Upper lobe of left lung (tissue), 6 donors: ENCODE measurements around the gene PNCK. TPM values are rescaled to one million over a fixed set of nuclear protein-coding genes. Genes with fewer than 3 reads are reported as not detected.
"Not testable (repeated sequence)": the region's sequence is repeated elsewhere in the genome, so short reads cannot be mapped to it uniquely, and the experiment has no call there.

ENCODE experiments used
- ATAC-seq, 2 donors: fragments of 200-7000 bp; cut with Tn5 transposase; one replicate each; pipeline ENCODE4 v1.9.1; 2022; ENCODE audit warnings: mild to moderate bottlenecking in 2 of 2, moderate library complexity in 2 of 2; ENCODE audit not compliant: low FRiP score in 2 of 2
- DNase-seq, 2 donors: peaks; one replicate each; pipeline ENCODE4 v3.0.0-alpha.2; 2019 to 2020
- H3K27ac ChIP-seq, 4 donors: fragments of 200-600 bp; sonication (generic); one replicate each; pipeline ENCODE4 v1.5.1; 2016 to 2019
- H3K27me3 ChIP-seq, 4 donors: fragments of 200-600 bp; sonication (generic); one replicate each; pipeline ENCODE4 v1.5.1; 2017 to 2019
- H3K36me3 ChIP-seq, 4 donors: fragments of 200-600 bp; sonication (generic); one replicate each; pipeline ENCODE4 v1.5.1; 2016 to 2019
- H3K4me1 ChIP-seq, 4 donors: fragments of 200-600 bp; sonication (generic); one replicate each; pipeline ENCODE4 v1.5.1; 2018 to 2019
- H3K4me3 ChIP-seq, 4 donors: fragments of 200-600 bp; sonication (generic); one replicate each; pipeline ENCODE4 v1.5.1; 2017 to 2019; ENCODE audit warnings: mild to moderate bottlenecking in 2 of 4, moderate library complexity in 1 of 4
- H3K9me3 ChIP-seq, 4 donors: fragments of 200-600 bp; sonication (generic); one replicate each; pipeline ENCODE4 v1.5.1; 2018 to 2019
- EP300 ChIP-seq, 4 donors: sonication (generic); formaldehyde crosslinking; IDR thresholded peaks; one replicate each; pipeline ENCODE4 v1.5.1; 2017; ENCODE audit warnings: antibody characterized with exemption in 4 of 4, control low read depth in 2 of 4
- POLR2A ChIP-seq, 4 donors: fragments of 450-650 bp; IDR thresholded peaks; one replicate each; pipeline ENCODE4 v1.5.1; 2016 to 2017; ENCODE audit warnings: antibody characterized with exemption in 4 of 4, mild to moderate bottlenecking in 2 of 4
- POLR2AphosphoS5 ChIP-seq, 2 donors: sonication (generic); formaldehyde crosslinking; IDR thresholded peaks; one replicate each; pipeline ENCODE4 v1.5.1; 2017; ENCODE audit warnings: antibody characterized with exemption in 2 of 2
- WGBS, 2 donors: methylation state at CpG; one replicate each; pipeline ENCODE4 v1.1.5; 2017 to 2018; 5-methylcytosine and 5-hydroxymethylcytosine counted together
- total RNA-seq, 6 donors: library from RNA; depleted of rRNA in 4 of 6; stranded (reverse); fragments of >200 nt in 4 of 6; gene quantifications; one replicate each; pipeline versions ENCODE4 v1.1.0 to v1.2.1, GENCODE V29; 2016 to 2021
- TF ChIP-seq, protein P1 (sequence below), 6 experiments: fragments of 450-650 bp in 4 of 6; fragments of 200-600 bp in 2 of 6; sonication (generic) in 2 of 6; IDR thresholded peaks; one replicate each; pipeline ENCODE4 v1.5.1; 2016 to 2019; ENCODE audit warnings: antibody characterized with exemption in 6 of 6
- donor health status: DM: no; HTN: no; CAD: no; lungs with moderate emphysema.
- donor health status: DM: no; HTN: yes; CAD: no; lungs with severe emphysema.

PNCK gene
- total RNA-seq, 6 donors from 2014 or later, result 0.47 to 5.2 TPM; not detected in 4

DNA sequence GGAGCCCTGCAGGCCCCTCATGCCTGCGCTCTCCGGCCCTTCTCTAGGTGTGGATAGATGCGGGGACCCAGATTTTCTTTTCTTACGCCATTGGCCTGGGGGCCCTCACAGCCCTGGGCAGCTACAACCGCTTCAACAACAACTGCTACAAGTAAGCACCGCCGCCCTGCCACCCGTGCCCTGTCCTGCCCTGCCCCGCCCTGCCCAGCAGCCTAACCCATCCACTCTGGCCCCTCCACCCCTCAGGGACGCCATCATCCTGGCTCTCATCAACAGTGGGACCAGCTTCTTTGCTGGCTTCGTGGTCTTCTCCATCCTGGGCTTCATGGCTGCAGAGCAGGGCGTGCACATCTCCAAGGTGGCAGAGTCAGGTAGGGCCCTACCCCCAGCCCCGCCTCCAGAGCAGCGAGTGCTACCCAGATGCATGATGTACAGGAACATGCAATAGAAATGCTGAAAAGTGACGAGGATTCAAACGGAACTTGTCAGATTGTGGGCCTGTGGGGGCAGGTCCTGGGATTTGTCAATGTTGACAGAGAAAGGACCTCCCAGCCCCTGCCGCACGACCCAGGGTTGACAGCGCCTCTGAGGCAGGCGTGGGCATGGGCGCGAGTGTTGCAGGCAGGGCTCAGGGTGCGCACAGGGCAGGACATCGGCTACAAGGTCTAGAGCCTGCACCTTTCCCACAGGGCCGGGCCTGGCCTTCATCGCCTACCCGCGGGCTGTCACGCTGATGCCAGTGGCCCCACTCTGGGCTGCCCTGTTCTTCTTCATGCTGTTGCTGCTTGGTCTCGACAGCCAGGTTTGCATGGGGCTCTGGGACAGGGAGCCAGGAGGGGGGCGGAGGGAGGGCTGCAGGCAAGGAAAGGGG lies 19.8 kb upstream of the PNCK start:
- WGBS, 2 donors, result 79 to 91% methylated on average over 12 to 23 of the region's 31 CpGs
- no peak overlapping the region for H3K4me3 ChIP-seq
- H3K36me3 ChIP-seq, result peaks cover 0 to 10% (median 2%) of the 10 kb centered on the region in 4 donors
- TF ChIP-seq POLR2A (IDR thresholded peaks at IDR 0.05) (no peak), POLR2AphosphoS5 (IDR thresholded peaks at IDR 0.05) (no peak), EP300 (IDR thresholded peaks at IDR 0.05) (no peak)
- TF ChIP-seq, protein P1, sequence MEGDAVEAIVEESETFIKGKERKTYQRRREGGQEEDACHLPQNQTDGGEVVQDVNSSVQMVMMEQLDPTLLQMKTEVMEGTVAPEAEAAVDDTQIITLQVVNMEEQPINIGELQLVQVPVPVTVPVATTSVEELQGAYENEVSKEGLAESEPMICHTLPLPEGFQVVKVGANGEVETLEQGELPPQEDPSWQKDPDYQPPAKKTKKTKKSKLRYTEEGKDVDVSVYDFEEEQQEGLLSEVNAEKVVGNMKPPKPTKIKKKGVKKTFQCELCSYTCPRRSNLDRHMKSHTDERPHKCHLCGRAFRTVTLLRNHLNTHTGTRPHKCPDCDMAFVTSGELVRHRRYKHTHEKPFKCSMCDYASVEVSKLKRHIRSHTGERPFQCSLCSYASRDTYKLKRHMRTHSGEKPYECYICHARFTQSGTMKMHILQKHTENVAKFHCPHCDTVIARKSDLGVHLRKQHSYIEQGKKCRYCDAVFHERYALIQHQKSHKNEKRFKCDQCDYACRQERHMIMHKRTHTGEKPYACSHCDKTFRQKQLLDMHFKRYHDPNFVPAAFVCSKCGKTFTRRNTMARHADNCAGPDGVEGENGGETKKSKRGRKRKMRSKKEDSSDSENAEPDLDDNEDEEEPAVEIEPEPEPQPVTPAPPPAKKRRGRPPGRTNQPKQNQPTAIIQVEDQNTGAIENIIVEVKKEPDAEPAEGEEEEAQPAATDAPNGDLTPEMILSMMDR (IDR thresholded peaks at IDR 0.05), result no peak
- DNase-seq (peak in 1 of 2 donors; percentile 48), ATAC-seq (no peak)
- no peaks in the 10 kb centered on the region for H3K27me3 ChIP-seq
- peaks cover 0 to 8% (median 0%) of the 10 kb centered on the region in 4 donors for H3K4me1 ChIP-seq
- no peak overlapping the region for H3K27ac ChIP-seq
- no peaks in the 10 kb centered on the region for H3K9me3 ChIP-seq

DNA sequence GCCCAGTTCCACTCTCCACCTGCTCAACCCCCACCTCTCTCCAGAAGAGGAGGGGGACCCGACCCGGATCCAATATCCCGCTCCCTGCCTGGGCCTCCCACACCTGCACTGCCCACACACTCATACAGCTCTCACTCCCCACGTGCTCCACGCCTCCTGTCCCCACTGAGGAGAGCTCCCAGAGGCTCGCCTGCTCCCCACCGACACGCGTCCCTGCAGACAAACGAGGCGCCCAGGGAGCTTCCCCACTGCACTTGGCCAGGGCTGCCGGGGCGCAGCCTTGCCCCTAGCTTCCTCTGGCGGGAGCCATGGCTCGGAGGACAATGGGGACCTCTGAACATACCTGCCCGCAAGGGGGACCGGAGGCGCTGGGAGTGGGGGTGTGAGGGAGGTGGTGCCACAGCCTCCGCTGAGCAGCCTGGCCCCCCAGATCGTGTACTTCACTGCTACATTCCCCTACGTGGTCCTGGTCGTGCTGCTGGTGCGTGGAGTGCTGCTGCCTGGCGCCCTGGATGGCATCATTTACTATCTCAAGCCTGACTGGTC lies 19.1 kb upstream of the PNCK start:
- H3K4me1 ChIP-seq, result peaks cover 0 to 9% (median 0%) of the 10 kb centered on the region in 4 donors
- no peaks in the 10 kb centered on the region for H3K9me3 ChIP-seq
- no peak overlapping the region for H3K4me3 ChIP-seq
- ATAC-seq, result peak in 1 of 2 donors; percentile 3
- H3K27ac ChIP-seq, result no peak overlapping the region
- peak in 1 of 2 donors; percentile 46 for DNase-seq
- TF ChIP-seq POLR2AphosphoS5 (IDR thresholded peaks at IDR 0.05) (no peak), POLR2A (IDR thresholded peaks at IDR 0.05) (no peak), EP300 (IDR thresholded peaks at IDR 0.05) (no peak)
- H3K36me3 ChIP-seq, result peaks cover 0 to 10% (median 2%) of the 10 kb centered on the region in 4 donors
- WGBS, 2 donors, result 65 to 80% methylated on average over 3 to 24 of the region's 24 CpGs
- no peaks in the 10 kb centered on the region for H3K27me3 ChIP-seq

DNA sequence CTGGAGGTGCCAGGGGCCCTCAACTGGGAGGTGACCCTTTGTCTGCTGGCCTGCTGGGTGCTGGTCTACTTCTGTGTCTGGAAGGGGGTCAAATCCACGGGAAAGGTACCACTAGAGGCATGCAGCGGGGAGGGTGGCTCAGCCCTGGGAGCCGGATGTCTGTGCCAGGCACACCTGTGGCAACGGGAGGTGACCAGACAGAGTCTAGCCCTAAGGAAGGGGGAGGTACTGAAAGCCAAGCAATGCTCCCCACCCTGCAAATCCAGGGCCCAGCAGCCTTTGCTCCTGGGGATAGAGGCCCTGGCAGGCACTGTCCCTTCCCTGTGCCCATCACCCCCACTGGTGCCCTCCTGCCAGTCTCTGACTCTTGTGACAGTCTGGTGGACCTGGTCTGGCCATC lies 18.4 kb upstream of the PNCK start:
- Histone ChIP-seq H3K36me3 (peaks cover 0 to 6% (median 2%) of the 10 kb centered on the region in 4 donors), H3K27ac (no peak overlapping the region), H3K4me3 (no peak overlapping the region), H3K9me3 (no peaks in the 10 kb centered on the region), H3K27me3 (no peaks in the 10 kb centered on the region), H3K4me1 (peaks cover 0 to 14% (median 2%) of the 10 kb centered on the region in 4 donors)
- DNase-seq (no peak), ATAC-seq (no peak)
- 68% methylated on average over 4 of the region's 4 CpGs; no CpG with 5 or more reads in 1 of the 2 donors for WGBS, 2 donors
- TF ChIP-seq POLR2AphosphoS5 (IDR thresholded peaks at IDR 0.05) (no peak), EP300 (IDR thresholded peaks at IDR 0.05) (no peak), POLR2A (IDR thresholded peaks at IDR 0.05) (no peak)
- TF ChIP-seq, protein P1 (IDR thresholded peaks at IDR 0.05), result no peak

DNA sequence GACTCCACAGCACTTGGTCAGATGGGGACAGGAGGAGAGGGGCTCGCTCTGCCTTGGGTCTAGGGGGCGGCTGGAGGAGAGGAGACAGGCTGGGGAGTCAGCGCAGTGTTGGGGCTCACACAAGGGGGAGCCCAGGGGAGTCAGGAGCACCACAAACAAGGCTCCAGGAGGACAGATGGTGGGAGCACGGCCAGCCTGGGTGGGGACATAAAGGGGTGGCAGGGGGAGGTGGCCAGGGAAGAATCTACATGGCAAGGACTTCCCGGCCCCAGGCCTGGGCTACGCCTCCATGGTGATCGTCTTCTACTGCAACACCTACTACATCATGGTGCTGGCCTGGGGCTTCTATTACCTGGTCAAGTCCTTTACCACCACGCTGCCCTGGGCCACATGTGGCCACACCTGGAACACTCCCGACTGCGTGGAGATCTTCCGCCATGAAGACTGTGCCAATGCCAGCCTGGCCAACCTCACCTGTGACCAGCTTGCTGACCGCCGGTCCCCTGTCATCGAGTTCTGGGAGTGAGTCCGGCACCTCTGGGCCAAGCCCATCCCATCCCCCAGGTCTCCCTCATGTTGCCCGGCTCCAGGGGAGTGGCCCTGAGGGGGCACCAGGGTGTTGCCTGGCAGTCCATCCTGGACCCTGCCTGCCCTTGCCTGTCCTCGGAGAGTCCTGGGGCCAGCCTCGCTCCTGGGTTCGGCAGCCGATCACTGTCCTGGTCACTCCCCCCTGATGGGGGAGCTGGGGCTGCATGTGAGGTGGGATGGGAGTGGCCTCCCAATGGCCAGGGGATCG lies 17.6 kb upstream of the PNCK start:
- H3K9me3 ChIP-seq, H3K27ac ChIP-seq, ATAC-seq, H3K27me3 ChIP-seq, H3K4me3 ChIP-seq, H3K36me3 ChIP-seq: not testable (repeated sequence)
- peaks cover 0 to 15% (median 2%) of the 10 kb centered on the region in 4 donors for H3K4me1 ChIP-seq
- peak in 1 of 2 donors; percentile 56 for DNase-seq
- 89 to 100% methylated on average over 1 to 14 of the region's 21 CpGs for WGBS, 2 donors

DNA sequence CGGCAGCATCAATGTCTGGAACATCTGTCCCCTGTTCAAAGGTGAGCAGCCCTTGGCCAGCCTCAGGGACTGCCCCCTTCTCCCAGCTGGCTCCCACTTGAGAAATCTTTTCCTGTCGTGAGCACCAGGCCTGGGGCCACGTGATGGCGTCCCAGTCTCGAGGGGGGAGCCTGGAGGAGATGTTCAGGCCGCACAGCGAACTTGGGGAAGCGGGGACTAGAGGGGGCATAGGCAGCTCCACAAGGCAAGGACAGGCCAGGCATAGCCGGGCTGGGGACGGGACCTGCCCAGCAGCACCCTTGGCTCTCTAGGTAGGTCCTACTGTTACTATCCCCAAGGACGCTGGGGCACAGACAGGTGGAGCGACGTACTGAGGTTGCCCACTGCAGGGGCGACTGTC lies 16.9 kb upstream of the PNCK start:
- Histone ChIP-seq H3K36me3 (no peaks in the 10 kb centered on the region), H3K27ac (no peak overlapping the region), H3K9me3 (no peaks in the 10 kb centered on the region), H3K27me3 (no peaks in the 10 kb centered on the region), H3K4me1 (peaks cover 0 to 15% (median 2%) of the 10 kb centered on the region in 4 donors), H3K4me3 (no peak overlapping the region)
- 53 to 79% methylated on average over 4 to 14 of the region's 14 CpGs for WGBS, 2 donors
- TF ChIP-seq, protein P1 (IDR thresholded peaks at IDR 0.05), result no peak
- TF ChIP-seq POLR2AphosphoS5 (IDR thresholded peaks at IDR 0.05) (no peak), EP300 (IDR thresholded peaks at IDR 0.05) (no peak), POLR2A (IDR thresholded peaks at IDR 0.05) (no peak)
- no peak for ATAC-seq
- DNase-seq, result peak in 1 of 2 donors; percentile 26
